ENCODE measurements around the gene UNC119B. TPM values are rescaled to one million over a fixed set of nuclear protein-coding genes. Genes with fewer than 3 reads are reported as not detected.

The UNC119B gene
- total and polyA plus RNA-seq, 2 experiments from 2014 or later: 10.9 to 26.0 TPM

GRCh38 chr12:120692524-120693033 is 17.7 kb upstream of the UNC119B start:
- Histone ChIP-seq H3K27me3 (no peaks in the 10 kb centered on the region), H3K4me2 (peak overlapping the region; percentile 92), H3K4me3 (no peak overlapping the region), H3K79me2 (peaks cover 95% of the 10 kb centered on the region), H3K9me3 (ENCODE audit: low read depth) (no peaks in the 10 kb centered on the region), H4K20me1 (ENCODE audit: insufficient read depth, poor library complexity, severe bottlenecking) (peaks cover 73% of the 10 kb centered on the region), H3K27ac (peak overlapping the region; percentile 73), H3K9me2 (replicated peaks; ENCODE audit: insufficient read depth) (no peaks in the 10 kb centered on the region), H3K4me1 (ENCODE audit: insufficient read depth) (peaks cover 63% of the 10 kb centered on the region), H3K36me3 (replicated peaks; ENCODE audit: insufficient read depth, low read depth) (peaks cover 8% of the 10 kb centered on the region), H2AFZ (no peak overlapping the region)
- DNase-seq (ENCODE audit: low spot score): peak; percentile 17
- 27% methylated on average over 11 of the region's 11 CpGs for WGBS (ENCODE audit: low lambda C conversion rate, missing lambda C conversion rate)
- TF ChIP-seq EZH2phosphoT487 (IDR thresholded peaks at IDR 0.05; ENCODE audit: low read depth, severe bottlenecking, unreplicated experiment): no peak

GRCh38 chr12:120693848-120694247 is 16.4 kb upstream of the UNC119B start:
- H3K27ac ChIP-seq: peak overlapping the region; percentile 73
- peaks cover 63% of the 10 kb centered on the region for H3K4me1 ChIP-seq (ENCODE audit: insufficient read depth)
- H3K4me2 ChIP-seq: peak overlapping the region; percentile 92
- H3K27me3 ChIP-seq: no peaks in the 10 kb centered on the region
- no peak for TF ChIP-seq EZH2 (IDR thresholded peaks at IDR 0.05; ENCODE audit: borderline replicate concordance)
- TF ChIP-seq CTCF (IDR thresholded peaks at IDR 0.05; ENCODE audit: poor library complexity): no peak
- no peak for TF ChIP-seq EZH2phosphoT487 (IDR thresholded peaks at IDR 0.05; ENCODE audit: low read depth, severe bottlenecking, unreplicated experiment)
- no peak overlapping the region for H3K4me3 ChIP-seq
- DNase-seq (ENCODE audit: low spot score): no peak
- WGBS (ENCODE audit: low lambda C conversion rate, missing lambda C conversion rate): 64% methylated on average over 4 of the region's 4 CpGs
- H3K36me3 ChIP-seq (replicated peaks; ENCODE audit: insufficient read depth, low read depth): peaks cover 8% of the 10 kb centered on the region
- no peaks in the 10 kb centered on the region for H3K9me3 ChIP-seq (ENCODE audit: low read depth)
- peaks cover 65% of the 10 kb centered on the region for H4K20me1 ChIP-seq (ENCODE audit: insufficient read depth, poor library complexity, severe bottlenecking)
- no peaks in the 10 kb centered on the region for H3K9me2 ChIP-seq (replicated peaks; ENCODE audit: insufficient read depth)
- peaks cover 95% of the 10 kb centered on the region for H3K79me2 ChIP-seq
- H2AFZ ChIP-seq: no peak overlapping the region

- Histone ChIP-seq H3K36me3 (replicated peaks; ENCODE audit: insufficient read depth, low read depth) (peaks cover 8% of the 10 kb centered on the region), H4K20me1 (ENCODE audit: insufficient read depth, poor library complexity, severe bottlenecking) (peaks cover 38% of the 10 kb centered on the region), H3K27ac (peak overlapping the region; percentile 66), H2AFZ (no peak overlapping the region), H3K79me2 (peaks cover 77% of the 10 kb centered on the region), H3K4me1 (ENCODE audit: insufficient read depth) (peaks cover 38% of the 10 kb centered on the region), H3K4me2 (no peak overlapping the region), H3K9me3 (ENCODE audit: low read depth) (no peaks in the 10 kb centered on the region), H3K9me2 (replicated peaks; ENCODE audit: insufficient read depth) (no peaks in the 10 kb centered on the region), H3K27me3 (no peaks in the 10 kb centered on the region), H3K4me3 (no peak overlapping the region)
- DNase-seq (ENCODE audit: low spot score): peak; percentile 28
- TF ChIP-seq EZH2phosphoT487 (IDR thresholded peaks at IDR 0.05; ENCODE audit: low read depth, severe bottlenecking, unreplicated experiment) (no peak), EZH2 (IDR thresholded peaks at IDR 0.05; ENCODE audit: borderline replicate concordance) (no peak), CTCF (IDR thresholded peaks at IDR 0.05; ENCODE audit: poor library complexity) (no peak)
- 78% methylated on average over 6 of the region's 6 CpGs for WGBS (ENCODE audit: low lambda C conversion rate, missing lambda C conversion rate)
Observed at GRCh38 chr12:120696626-120697025, 13.6 kb upstream of the UNC119B start.

- peak overlapping the region; percentile 66 for H3K27ac ChIP-seq
- WGBS (ENCODE audit: low lambda C conversion rate, missing lambda C conversion rate): 86% methylated on average over 1 of the region's 1 CpG
- peaks cover 32% of the 10 kb centered on the region for H4K20me1 ChIP-seq (ENCODE audit: insufficient read depth, poor library complexity, severe bottlenecking)
Observed at GRCh38 chr12:120697344-120697743, 12.9 kb upstream of the UNC119B start.

More at GRCh38 chr12:120697344-120697743, 12.9 kb upstream of the UNC119B start:
- H3K9me2 ChIP-seq (replicated peaks; ENCODE audit: insufficient read depth): no peaks in the 10 kb centered on the region
- no peak overlapping the region for H3K4me2 ChIP-seq
- no peaks in the 10 kb centered on the region for H3K27me3 ChIP-seq
- TF ChIP-seq CTCF (IDR thresholded peaks at IDR 0.05; ENCODE audit: poor library complexity) (no peak), EZH2 (IDR thresholded peaks at IDR 0.05; ENCODE audit: borderline replicate concordance) (no peak), EZH2phosphoT487 (IDR thresholded peaks at IDR 0.05; ENCODE audit: low read depth, severe bottlenecking, unreplicated experiment) (no peak)
- peaks cover 69% of the 10 kb centered on the region for H3K79me2 ChIP-seq
- DNase-seq (ENCODE audit: low spot score): no peak
- H2AFZ ChIP-seq: no peak overlapping the region
- peaks cover 8% of the 10 kb centered on the region for H3K36me3 ChIP-seq (replicated peaks; ENCODE audit: insufficient read depth, low read depth)
- no peaks in the 10 kb centered on the region for H3K9me3 ChIP-seq (ENCODE audit: low read depth)
- H3K4me1 ChIP-seq (ENCODE audit: insufficient read depth): peaks cover 31% of the 10 kb centered on the region
- no peak overlapping the region for H3K4me3 ChIP-seq
